K562 (cell line): ENCODE results near the gene OR11L1. TPM values are rescaled to one million over a fixed set of nuclear protein-coding genes. Genes with fewer than 3 reads are reported as not detected.

Experiments used
- ATF1 ChIP-seq, 2 experiments: fragments of 450-650 bp in 1 of 2; IDR thresholded peaks; 2 replicates each; pipeline ENCODE4 v1.6.1; 2016; ENCODE audit warnings: missing compliant biosample characterization in 1 of 2, missing genetic modification characterization in 1 of 2
- CREM ChIP-seq: IDR thresholded peaks from 2 replicates; pipeline ENCODE4 v1.6.1; 2014; ENCODE audit warnings: antibody characterized with exemption, low read depth
- DPF2 ChIP-seq: fragments of 450-650 bp; IDR thresholded peaks from 2 replicates; pipeline ENCODE4 v1.6.1; 2016
- MAFG ChIP-seq: fragments of 450-650 bp; conservative IDR thresholded peaks from 2 replicates; pipeline ENCODE4 v1.6.1; 2016; ENCODE audit warnings: missing genetic modification characterization, missing compliant biosample characterization
- POLR2A ChIP-seq: fragments of 450-650 bp; conservative IDR thresholded peaks from 2 replicates; pipeline ENCODE4 v1.6.1; 2016
- SIRT6 ChIP-seq: IDR thresholded peaks from one replicate; pipeline ENCODE4 v1.6.1; 2012; ENCODE audit warnings: low read depth, mild to moderate bottlenecking, control low read depth, inconsistent platforms, low read length, moderate library complexity
- SMARCC2 ChIP-seq: fragments of 450-650 bp; IDR thresholded peaks from 2 replicates; pipeline ENCODE4 v1.6.1; 2017; ENCODE audit warnings: antibody characterized with exemption, moderate library complexity, mild to moderate bottlenecking, low read depth
- ZKSCAN3 ChIP-seq: fragments of 250-450 bp; sonication (Bioruptor Pico); IDR thresholded peaks from 2 replicates; pipeline ENCODE4 v1.4.0; 2020
- ZNF232 ChIP-seq: sonication (generic); formaldehyde crosslinking; IDR thresholded peaks from 2 replicates; pipeline ENCODE4 v1.8.0; 2022; ENCODE audit warnings: mild to moderate bottlenecking, missing genetic modification reagents
- polyA plus RNA-seq, 8 experiments: library from polyadenylated mRNA; depleted of rRNA in 4 of 8; stranded (reverse) in 5 of 8; unstranded in 3 of 8; fragments of >200 nt; fragmentation: Nextera tagmentation in 2 of 8; fragmentation: Illumina TruSeq in 1 of 8; extraction: Ambion mirVana in 2 of 8; extraction: Trizol in 1 of 8; gene quantifications; 2 replicates each; pipeline versions ENCODE4 v1.2.1 to v1.2.3, GENCODE V29; 2011 to 2014; ENCODE audit warnings: inconsistent platforms in 1 of 8, missing spikeins in 1 of 8
- total RNA-seq, 7 experiments: library from RNA; depleted of rRNA in 6 of 7; stranded (reverse); fragments of >200 nt in 6 of 7; fragmentation: Illumina TruSeq in 2 of 7; extraction: Trizol in 2 of 7; gene quantifications; 2 replicates each; pipeline versions ENCODE4 v1.2.1 to v1.2.3, GENCODE V29; 2011 to 2021; ENCODE audit warnings: low replicate concordance in 1 of 7
- TF ChIP-seq, protein P1 (sequence below): fragments of 450-650 bp; IDR thresholded peaks from 2 replicates; pipeline ENCODE4 v1.6.1; 2017; ENCODE audit warnings: antibody characterized with exemption
- TF ChIP-seq, protein P2 (sequence below): fragments of 450-650 bp; IDR thresholded peaks from 2 replicates; pipeline ENCODE4 v1.6.1; 2016; ENCODE audit warnings: borderline replicate concordance
- TF ChIP-seq, protein P3 (sequence below), 2 experiments: fragments of 450-650 bp; formaldehyde crosslinking in 1 of 2; IDR thresholded peaks; 2 replicates each; pipeline versions ENCODE4 v1.4.0 to v1.6.1; 2014 to 2020; ENCODE audit warnings: mild to moderate bottlenecking in 2 of 2, borderline replicate concordance in 1 of 2, low read depth in 1 of 2

OR11L1 gene
- total and polyA plus RNA-seq, 9 of the 15 experiments (the other 6 are each of a cell fraction or from before 2014, with no cell fraction given): not detected

DNA sequence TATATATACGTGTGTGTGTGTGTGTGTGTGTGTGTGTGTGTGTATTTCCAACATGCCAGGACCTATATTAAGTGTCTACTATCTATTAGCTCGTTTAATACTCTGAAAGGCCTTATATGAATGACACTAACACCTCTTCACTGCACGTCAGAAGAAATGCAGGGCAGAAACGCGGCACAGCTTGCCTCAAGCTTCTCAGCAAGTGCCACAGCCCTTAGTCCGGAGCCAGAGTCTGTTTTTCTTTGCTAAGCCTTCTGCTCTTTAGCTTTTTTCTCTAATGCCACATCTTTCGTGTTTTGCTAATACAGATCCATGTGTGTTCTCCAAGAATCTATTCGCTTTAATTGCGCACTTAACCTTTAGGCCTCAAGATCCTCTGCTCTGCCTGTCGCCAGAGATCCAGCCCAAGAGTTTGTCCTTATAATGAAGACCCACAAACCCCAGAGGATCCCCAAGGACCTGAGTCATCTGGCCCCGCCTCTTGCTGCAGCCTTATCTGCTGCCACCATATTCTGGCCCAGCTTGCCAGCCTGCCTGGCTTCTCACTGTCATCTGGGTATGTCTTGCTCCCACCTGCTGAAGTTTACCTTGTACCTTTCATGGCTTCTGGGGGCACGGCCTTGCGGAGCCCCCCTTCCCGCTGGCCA lies 13.3 kb upstream of the OR11L1 start (continued):
- TF ChIP-seq, protein P1, sequence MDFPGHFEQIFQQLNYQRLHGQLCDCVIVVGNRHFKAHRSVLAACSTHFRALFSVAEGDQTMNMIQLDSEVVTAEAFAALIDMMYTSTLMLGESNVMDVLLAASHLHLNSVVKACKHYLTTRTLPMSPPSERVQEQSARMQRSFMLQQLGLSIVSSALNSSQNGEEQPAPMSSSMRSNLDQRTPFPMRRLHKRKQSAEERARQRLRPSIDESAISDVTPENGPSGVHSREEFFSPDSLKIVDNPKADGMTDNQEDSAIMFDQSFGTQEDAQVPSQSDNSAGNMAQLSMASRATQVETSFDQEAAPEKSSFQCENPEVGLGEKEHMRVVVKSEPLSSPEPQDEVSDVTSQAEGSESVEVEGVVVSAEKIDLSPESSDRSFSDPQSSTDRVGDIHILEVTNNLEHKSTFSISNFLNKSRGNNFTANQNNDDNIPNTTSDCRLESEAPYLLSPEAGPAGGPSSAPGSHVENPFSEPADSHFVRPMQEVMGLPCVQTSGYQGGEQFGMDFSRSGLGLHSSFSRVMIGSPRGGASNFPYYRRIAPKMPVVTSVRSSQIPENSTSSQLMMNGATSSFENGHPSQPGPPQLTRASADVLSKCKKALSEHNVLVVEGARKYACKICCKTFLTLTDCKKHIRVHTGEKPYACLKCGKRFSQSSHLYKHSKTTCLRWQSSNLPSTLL: peak; percentile 19; the same call in 1 of the 2 replicates
- TF ChIP-seq, protein P2, sequence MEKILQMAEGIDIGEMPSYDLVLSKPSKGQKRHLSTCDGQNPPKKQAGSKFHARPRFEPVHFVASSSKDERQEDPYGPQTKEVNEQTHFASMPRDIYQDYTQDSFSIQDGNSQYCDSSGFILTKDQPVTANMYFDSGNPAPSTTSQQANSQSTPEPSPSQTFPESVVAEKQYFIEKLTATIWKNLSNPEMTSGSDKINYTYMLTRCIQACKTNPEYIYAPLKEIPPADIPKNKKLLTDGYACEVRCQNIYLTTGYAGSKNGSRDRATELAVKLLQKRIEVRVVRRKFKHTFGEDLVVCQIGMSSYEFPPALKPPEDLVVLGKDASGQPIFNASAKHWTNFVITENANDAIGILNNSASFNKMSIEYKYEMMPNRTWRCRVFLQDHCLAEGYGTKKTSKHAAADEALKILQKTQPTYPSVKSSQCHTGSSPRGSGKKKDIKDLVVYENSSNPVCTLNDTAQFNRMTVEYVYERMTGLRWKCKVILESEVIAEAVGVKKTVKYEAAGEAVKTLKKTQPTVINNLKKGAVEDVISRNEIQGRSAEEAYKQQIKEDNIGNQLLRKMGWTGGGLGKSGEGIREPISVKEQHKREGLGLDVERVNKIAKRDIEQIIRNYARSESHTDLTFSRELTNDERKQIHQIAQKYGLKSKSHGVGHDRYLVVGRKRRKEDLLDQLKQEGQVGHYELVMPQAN: no peak
- TF ChIP-seq DPF2: peak; percentile 94
- TF ChIP-seq CREM: peak; percentile 55
- TF ChIP-seq ZNF232 (CRISPR knock-in tag): no peak
- peak; percentile 56; the same call in 1 of the 2 replicates for TF ChIP-seq POLR2A
- TF ChIP-seq, protein P3, sequence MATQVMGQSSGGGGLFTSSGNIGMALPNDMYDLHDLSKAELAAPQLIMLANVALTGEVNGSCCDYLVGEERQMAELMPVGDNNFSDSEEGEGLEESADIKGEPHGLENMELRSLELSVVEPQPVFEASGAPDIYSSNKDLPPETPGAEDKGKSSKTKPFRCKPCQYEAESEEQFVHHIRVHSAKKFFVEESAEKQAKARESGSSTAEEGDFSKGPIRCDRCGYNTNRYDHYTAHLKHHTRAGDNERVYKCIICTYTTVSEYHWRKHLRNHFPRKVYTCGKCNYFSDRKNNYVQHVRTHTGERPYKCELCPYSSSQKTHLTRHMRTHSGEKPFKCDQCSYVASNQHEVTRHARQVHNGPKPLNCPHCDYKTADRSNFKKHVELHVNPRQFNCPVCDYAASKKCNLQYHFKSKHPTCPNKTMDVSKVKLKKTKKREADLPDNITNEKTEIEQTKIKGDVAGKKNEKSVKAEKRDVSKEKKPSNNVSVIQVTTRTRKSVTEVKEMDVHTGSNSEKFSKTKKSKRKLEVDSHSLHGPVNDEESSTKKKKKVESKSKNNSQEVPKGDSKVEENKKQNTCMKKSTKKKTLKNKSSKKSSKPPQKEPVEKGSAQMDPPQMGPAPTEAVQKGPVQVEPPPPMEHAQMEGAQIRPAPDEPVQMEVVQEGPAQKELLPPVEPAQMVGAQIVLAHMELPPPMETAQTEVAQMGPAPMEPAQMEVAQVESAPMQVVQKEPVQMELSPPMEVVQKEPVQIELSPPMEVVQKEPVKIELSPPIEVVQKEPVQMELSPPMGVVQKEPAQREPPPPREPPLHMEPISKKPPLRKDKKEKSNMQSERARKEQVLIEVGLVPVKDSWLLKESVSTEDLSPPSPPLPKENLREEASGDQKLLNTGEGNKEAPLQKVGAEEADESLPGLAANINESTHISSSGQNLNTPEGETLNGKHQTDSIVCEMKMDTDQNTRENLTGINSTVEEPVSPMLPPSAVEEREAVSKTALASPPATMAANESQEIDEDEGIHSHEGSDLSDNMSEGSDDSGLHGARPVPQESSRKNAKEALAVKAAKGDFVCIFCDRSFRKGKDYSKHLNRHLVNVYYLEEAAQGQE (IDR thresholded peaks at IDR 0.05; ENCODE audit: borderline replicate concordance): 0 out of 2 replicates have a peak, but pooled peaks have one; percentile 8
- TF ChIP-seq, protein P3 (CRISPR knock-in tag; IDR thresholded peaks at IDR 0.05; ENCODE audit: low read depth): no peak
- no peak for TF ChIP-seq SIRT6
- TF ChIP-seq ATF1 (CRISPR knock-in tag; IDR thresholded peaks at IDR 0.05): no peak
- peak; percentile 46; the same call in 1 of the 2 replicates for TF ChIP-seq ATF1 (tag; IDR thresholded peaks at IDR 0.05)
- TF ChIP-seq MAFG (tag): peak; percentile 80
- no peak for TF ChIP-seq ZKSCAN3
- peak; percentile 80; the same call in 1 of the 2 replicates for TF ChIP-seq SMARCC2
